Activated naive CD4-positive, alpha-beta T cell treated with anti-CD3 and anti-CD28 coated beads, Interleukin-2, amount 50 U/mL, for 24 hours (primary cell): ENCODE results near the gene TECR.
"Not testable (repeated sequence)": the region's sequence is repeated elsewhere in the genome, so short reads cannot be mapped to it uniquely, and the experiment has no call there.

Experiments
- H3K27ac Mint-ChIP-seq: one replicate; pipeline ENCODE4 v1.8.0; 2021; ENCODE audit warnings: mild to moderate bottlenecking, mixed read lengths
- H3K27me3 Mint-ChIP-seq: one replicate; pipeline ENCODE4 v1.8.0; 2021; ENCODE audit warnings: mixed read lengths
- H3K36me3 Mint-ChIP-seq: one replicate; pipeline ENCODE4 v1.8.0; 2021; ENCODE audit warnings: mixed read lengths
- H3K4me1 Mint-ChIP-seq: one replicate; pipeline ENCODE4 v1.8.0; 2021; ENCODE audit warnings: mixed read lengths
- H3K4me3 Mint-ChIP-seq: one replicate; pipeline ENCODE4 v1.8.0; 2021; ENCODE audit warnings: mild to moderate bottlenecking, mixed read lengths
- H3K9me3 Mint-ChIP-seq: one replicate; pipeline ENCODE4 v1.8.0; 2021; ENCODE audit warnings: mixed read lengths

Gene TECR

DNA sequence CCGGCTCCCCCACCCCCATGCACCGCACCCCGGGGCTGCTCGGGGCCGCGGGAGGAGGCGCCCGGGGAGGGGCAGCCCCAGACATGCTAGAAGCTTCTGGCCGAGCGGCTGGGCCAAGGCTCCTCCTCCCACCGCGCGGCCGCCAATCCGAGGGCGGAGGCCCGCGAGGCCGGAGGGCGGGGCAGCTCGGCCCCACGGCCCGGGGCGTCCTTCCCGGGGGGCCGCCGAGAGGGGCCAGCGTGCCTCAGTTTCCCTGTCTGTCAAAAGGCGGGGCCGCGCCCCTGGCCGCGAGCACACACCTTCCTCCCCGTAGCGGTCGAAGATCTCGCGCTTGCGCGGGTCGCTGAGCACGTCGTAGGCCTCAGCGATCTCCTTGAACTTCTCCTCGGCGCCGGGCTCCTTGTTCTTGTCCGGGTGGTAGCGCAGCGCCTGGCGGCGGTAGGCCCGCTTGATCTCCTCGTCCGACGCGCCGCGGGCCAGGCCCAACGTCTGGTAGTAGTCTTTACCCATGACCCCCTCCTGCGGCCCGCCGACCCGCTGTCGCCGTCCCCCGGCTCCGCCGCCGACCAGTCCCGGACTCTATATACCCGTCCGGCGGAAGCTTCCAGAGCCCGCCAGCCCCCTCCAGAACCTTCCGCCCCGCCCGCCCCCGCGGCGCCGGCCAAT lies 11.4 kb upstream of the TECR start, which contains the start of gene DNAJB1:
DNAJB1 (minus strand) TSS at position 558 of the 666 bp plus-strand sequence; CDS start at position 510, 48 bp downstream.
- Mint-ChIP-seq H3K9me3 (no peaks in the 10 kb centered on the region), H3K4me1 (peaks cover 71% of the 10 kb centered on the region), H3K27me3 (no peaks in the 10 kb centered on the region)

DNA sequence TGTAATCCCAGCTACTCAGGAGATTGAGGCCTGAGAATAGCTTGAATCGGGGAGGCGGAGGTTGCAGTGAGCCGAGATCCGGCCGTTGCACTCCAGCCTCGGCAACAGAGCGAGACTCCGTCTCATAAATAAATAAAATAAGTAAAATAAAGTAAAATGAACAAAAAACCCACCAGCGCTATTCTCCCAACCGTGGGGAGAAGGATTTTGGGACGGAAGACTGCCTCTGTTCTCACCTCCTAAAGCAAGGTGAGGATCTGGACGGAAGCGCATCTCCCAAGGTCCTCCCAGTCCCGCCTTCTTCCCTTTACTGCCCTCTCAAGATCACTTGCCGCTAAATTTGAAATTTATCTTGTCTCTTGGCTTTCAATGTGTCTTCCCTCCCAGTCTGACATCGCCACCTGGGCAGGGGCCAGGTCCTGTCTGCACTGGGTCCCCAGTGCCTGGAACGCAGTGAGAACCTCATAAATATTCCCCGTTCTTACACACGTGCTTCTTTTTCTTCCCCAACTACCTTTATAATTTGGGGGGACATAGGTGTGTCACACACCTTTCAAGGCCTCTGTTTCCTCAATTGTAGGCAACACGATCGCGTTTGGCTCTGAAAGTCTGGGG lies 10.0 kb upstream of the TECR start:
- H3K4me3 Mint-ChIP-seq = peak overlapping the region; percentile 85
- H3K36me3 Mint-ChIP-seq = peaks cover 20% of the 10 kb centered on the region
- no peaks in the 10 kb centered on the region for H3K27me3 Mint-ChIP-seq
- H3K9me3 Mint-ChIP-seq = no peaks in the 10 kb centered on the region
- peaks cover 74% of the 10 kb centered on the region for H3K4me1 Mint-ChIP-seq
- H3K27ac Mint-ChIP-seq = peak overlapping the region; percentile 95

More for the DNA sequence above, 11.4 kb upstream of the TECR start, which contains the start of gene DNAJB1:
- peaks cover 20% of the 10 kb centered on the region for H3K36me3 Mint-ChIP-seq
- H3K27ac Mint-ChIP-seq = peak within 1 kb of the TSS; percentile 93
- peak within 1 kb of the TSS; percentile 93 for H3K4me3 Mint-ChIP-seq

DNA sequence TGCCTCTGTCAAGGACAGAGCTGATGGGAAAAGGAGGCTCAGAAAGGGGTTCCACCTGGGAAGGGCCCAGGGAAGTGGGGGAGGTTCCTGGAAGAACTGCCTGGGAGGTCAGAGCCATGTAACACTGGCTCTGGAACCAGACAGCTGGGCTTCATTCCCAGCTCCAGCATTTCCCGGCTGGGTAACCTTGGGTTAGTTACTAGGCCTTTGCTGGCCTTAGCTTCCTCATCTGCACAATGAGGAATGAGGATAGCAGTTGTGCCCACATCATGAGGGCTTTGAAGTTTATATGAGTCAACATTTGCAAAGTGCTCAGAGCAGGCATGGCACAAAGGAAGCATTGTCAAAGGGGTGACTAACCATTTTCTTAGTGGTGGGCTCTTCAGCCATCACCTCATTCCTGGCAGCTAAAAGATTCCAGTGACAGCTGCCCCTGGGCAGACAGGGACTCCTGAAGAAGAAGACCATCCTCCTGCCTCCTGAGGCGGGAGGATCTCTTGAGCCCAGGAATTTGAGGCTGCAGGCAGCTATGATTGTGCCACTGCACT lies 9.5 kb upstream of the TECR start:
- Mint-ChIP-seq H3K27me3 (no peaks in the 10 kb centered on the region), H3K4me1 (peaks cover 68% of the 10 kb centered on the region), H3K4me3 (peak overlapping the region; percentile 85), H3K9me3 (no peaks in the 10 kb centered on the region), H3K27ac (peak overlapping the region; percentile 95), H3K36me3 (peaks cover 16% of the 10 kb centered on the region)

DNA sequence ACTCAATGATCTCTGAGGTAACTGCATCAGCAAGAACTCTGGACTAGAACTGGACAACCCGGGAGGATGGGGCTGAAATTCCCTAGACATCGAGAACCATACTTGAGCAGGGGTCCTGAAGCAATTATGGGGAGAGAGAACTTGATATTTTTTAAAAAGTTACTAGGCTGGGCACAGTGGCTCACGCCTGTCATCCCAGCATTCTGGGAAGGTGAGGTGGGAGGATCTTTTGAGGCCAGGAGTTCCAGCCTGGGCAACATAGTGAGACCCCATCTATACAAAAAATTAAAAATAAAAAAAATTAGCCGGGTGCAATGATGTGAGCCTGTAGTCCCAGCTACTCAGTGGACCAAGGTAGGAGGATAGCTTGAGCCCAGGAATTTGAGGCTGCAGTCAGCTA lies 8.9 kb upstream of the TECR start:
- H3K36me3 Mint-ChIP-seq = peaks cover 13% of the 10 kb centered on the region
- H3K9me3 Mint-ChIP-seq = no peaks in the 10 kb centered on the region
- no peak overlapping the region for H3K4me3 Mint-ChIP-seq
- peak overlapping the region; percentile 95 for H3K27ac Mint-ChIP-seq
- H3K4me1 Mint-ChIP-seq = peaks cover 67% of the 10 kb centered on the region
- H3K27me3 Mint-ChIP-seq = no peaks in the 10 kb centered on the region

DNA sequence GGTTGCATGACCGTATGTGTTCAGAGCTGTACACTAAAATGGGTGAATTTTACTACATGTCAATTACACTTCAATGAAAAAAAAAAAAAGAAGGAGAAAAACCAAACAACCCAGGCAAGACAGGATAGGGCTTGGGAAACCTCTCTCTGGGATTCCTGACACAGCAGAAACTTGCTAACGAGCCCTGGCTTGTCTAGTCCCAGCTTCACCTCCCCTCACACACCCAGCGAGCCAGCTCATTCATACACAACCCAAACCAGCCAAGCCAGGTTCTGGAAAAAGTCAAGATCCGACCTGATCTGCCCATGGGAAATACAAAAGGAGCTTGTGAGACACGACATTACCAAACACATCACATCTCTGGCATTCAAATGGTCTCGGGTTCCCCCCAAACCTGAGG lies 3.7 kb upstream of the TECR start:
- peak overlapping the region; percentile 53 for H3K27ac Mint-ChIP-seq

DNA sequence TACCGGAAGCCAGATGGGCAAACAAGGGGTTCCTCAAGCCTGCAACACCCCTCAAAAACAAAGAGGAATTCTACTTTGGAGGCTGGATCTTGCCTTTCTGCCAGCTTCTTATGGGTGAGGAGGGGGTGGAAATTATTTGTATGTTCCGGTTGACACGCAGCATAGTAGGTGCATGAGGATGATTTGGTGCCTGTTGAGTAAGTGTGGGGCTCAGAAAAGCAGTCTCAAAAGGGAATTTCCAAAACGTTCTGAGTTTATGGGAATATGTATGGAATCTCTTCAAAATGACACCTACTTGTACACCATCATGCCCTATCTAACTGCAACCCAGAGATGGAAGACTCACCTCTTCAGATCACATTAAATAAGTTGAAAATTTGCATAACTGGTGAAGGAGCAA lies 3.0 kb upstream of the TECR start:
- Mint-ChIP-seq H3K27ac (no peak overlapping the region), H3K36me3 (no peaks in the 10 kb centered on the region), H3K27me3 (no peaks in the 10 kb centered on the region), H3K9me3 (no peaks in the 10 kb centered on the region), H3K4me1 (peaks cover 65% of the 10 kb centered on the region), H3K4me3 (no peak overlapping the region)

More for the DNA sequence above, 3.7 kb upstream of the TECR start:
- Mint-ChIP-seq H3K27me3 (no peaks in the 10 kb centered on the region), H3K9me3 (no peaks in the 10 kb centered on the region), H3K4me3 (no peak overlapping the region), H3K4me1 (peaks cover 63% of the 10 kb centered on the region), H3K36me3 (no peaks in the 10 kb centered on the region)

DNA sequence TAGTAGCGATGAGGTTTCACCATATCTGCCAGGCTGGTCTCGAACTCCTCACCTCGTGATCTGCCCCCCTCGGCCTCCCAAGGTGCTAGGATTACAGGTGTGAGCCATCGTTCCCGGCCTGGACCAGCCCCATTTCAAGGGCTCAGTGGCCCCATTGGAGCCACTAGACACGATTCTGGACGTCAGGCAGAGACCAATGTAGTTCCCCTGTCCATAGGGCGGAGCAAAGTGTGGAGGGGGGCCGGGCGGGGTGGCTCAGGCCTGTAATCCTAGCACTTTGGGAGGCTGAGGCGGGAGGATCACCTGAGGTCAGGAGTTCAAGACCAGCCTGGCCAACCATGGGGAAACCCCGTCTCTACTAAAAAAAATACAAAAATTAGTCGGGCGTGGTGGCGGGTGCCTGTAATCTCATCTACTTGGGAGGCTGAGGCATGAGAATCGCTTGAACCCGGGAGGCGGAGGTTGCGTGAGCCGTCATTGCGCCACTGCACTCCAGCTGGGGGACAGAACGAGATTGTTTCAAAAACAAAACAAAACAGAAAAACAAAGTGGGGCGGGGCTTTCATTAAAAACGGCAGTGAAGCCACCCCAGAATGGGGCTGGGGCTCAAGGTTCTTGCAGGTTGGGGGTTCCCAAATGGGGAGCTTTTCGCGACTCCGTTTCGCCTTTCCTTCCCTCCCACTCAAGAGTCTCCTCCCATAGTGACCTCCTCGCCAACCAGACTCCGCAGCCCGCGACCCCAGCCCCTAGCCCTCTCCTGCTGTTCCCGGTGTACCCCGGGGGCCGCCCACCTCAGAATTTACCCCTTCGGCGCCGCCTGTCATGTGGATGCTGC lies 758 bp upstream of the TECR start:
- H3K4me1 Mint-ChIP-seq = peaks cover 64% of the 10 kb centered on the region
- no peaks in the 10 kb centered on the region for H3K36me3 Mint-ChIP-seq
- no peaks in the 10 kb centered on the region for H3K27me3 Mint-ChIP-seq
- peak overlapping the region; percentile 98 for H3K27ac Mint-ChIP-seq
- peak overlapping the region; percentile 96 for H3K4me3 Mint-ChIP-seq
- no peaks in the 10 kb centered on the region for H3K9me3 Mint-ChIP-seq

DNA sequence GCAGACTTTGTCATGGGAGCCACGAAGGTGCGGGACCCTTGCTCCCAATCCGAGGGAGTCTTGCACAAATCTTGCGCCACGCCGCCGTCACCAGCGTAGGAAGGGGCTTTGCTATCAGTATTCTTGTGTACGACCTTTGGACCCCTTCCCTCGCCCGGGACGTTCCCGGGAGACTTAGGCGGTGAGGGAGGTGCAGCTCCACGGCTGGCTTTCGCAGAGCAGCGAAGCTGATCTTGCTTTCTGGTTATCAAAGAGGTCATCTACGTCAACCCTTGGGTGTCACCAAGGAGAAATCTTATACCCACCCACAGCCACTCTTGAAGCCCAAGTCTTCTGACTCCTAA lies 583 bp downstream of the TECR start:
- Mint-ChIP-seq H3K9me3 (no peaks in the 10 kb centered on the region), H3K27me3 (no peaks in the 10 kb centered on the region), H3K27ac (peak overlapping the region; percentile 98), H3K36me3 (no peaks in the 10 kb centered on the region), H3K4me3 (peak overlapping the region; percentile 96), H3K4me1 (peaks cover 57% of the 10 kb centered on the region)

DNA sequence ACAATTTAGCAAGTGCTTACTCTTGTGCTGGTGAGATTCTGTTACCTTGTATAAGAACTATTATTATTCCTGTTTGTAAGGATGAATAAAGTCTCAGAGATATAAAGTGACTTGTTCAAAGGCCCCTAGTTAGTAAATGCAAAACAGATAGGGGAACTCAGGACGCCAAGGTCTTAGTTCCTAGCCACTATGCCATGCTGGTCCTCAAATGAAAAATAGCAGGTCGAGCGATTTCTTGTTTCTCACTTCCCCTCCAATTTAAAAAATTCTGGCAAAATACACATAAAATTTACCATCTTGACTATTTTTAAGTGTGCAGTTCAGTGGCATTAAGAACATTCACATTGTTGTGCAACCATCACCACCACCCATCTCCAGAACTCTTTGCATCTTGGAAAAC lies 1.1 kb downstream of the TECR start:
- H3K4me1 Mint-ChIP-seq = peaks cover 53% of the 10 kb centered on the region
- H3K27me3 Mint-ChIP-seq = no peaks in the 10 kb centered on the region
- H3K4me3 Mint-ChIP-seq = peak overlapping the region; percentile 28
- H3K9me3 Mint-ChIP-seq = no peaks in the 10 kb centered on the region
- H3K27ac Mint-ChIP-seq = no peak overlapping the region
- H3K36me3 Mint-ChIP-seq = no peaks in the 10 kb centered on the region

DNA sequence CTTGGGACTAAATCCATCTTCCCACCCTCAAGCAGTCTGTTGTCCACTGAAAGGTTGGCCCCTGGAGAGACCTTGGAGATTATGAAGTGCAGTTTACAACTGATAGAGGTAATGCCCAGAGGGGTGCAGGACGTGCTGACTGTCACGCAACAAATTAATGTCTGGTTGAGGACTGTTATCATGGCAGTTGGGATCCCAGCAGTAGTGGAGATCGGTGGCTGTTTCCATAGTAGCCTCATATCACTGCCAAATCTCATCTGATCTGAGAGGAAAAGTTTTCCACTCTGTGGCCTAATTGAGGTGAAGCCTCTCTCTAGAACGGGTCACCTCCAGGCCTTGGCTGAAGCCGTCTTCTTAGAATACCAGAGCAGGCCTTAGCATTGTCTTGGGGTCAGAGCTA lies 4.1 kb downstream of the TECR start:
- H3K36me3 Mint-ChIP-seq = no peaks in the 10 kb centered on the region
- H3K4me1 Mint-ChIP-seq = peaks cover 55% of the 10 kb centered on the region
- no peaks in the 10 kb centered on the region for H3K9me3 Mint-ChIP-seq
- H3K4me3 Mint-ChIP-seq = no peak overlapping the region
- H3K27me3 Mint-ChIP-seq = no peaks in the 10 kb centered on the region
- H3K27ac Mint-ChIP-seq = no peak overlapping the region

DNA sequence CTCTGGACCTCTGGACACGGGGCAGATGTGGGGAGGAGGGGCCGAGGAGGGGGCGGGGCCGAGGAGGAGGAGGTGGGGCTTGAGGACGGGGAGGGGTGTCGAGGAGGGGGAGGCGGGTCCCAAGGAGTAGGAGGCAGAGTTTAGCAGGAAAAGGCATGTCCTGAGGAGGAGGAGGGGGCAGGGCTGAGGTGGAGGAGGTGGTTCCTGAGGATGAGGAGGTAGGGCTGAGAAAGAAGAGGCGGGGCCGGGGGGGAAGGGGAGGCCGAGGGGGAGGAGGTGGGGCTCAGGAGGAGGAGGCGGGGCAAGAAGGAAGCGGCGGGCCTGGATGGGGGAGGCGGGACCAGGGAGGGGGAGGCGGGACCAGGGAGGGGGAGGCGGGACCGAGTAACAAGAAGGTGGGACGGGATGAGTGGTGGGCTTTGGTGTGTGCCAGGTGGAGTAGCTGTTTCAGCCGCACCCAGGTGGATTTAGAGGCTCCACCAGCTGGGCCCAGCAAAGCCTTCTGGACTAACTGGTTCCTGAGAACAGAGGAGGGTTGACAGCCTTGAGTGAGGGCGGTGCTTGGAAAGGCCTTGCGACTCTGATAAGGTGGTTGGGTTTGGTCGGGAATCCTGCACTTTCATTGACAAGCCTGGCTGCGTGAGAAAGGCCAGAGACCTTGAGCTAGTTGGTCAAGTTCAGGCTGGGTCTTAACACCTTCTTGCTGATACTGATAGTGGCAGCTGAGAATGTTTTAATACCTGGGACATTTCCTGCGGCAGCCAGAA lies 7.7 kb downstream of the TECR start:
- H3K4me3 Mint-ChIP-seq = no peak overlapping the region
- no peaks in the 10 kb centered on the region for H3K9me3 Mint-ChIP-seq
- no peak overlapping the region for H3K27ac Mint-ChIP-seq
- H3K27me3 Mint-ChIP-seq = no peaks in the 10 kb centered on the region
- no peaks in the 10 kb centered on the region for H3K36me3 Mint-ChIP-seq
- H3K4me1 Mint-ChIP-seq = peaks cover 45% of the 10 kb centered on the region

DNA sequence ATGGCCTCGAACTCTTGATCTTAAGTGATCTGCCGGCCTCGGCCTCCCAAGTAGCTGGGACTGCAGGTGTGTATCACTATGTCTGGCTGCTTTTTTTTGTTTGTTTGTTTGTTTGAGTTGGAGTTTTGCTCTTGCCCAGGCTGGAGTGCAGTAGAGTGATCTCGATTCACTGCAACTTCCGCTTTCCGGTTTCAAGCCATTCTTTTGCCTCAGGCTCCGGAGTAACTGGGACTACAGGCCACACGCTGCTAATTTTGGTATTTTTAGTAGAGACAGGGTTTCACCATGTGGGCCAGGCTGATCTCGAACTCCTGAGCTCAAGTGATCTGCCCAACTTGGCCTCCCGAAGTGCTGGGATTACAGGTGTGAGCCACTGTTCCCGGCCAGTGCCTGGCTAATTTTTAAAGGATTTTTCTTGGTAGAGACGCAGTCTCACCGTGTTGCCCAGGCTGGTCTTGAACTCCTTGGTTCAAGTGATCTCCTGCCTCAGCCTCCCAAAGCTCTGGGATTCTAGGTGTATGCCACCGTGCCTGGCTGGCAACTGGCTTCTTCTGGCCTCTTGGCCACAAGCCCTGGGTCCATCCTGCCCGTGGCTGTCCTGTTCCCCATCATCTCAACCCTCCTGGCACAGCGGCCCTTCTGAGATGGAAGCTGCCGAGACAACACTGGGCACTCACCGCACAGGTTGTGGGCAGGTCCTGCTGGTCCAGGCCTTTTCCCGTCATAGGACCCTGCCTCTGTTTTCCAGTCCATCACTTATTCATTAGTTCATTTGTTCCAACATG lies 11.5 kb downstream of the TECR start:
- H3K9me3 Mint-ChIP-seq = no peaks in the 10 kb centered on the region
- no peaks in the 10 kb centered on the region for H3K36me3 Mint-ChIP-seq
- H3K27me3 Mint-ChIP-seq = no peaks in the 10 kb centered on the region
- no peak overlapping the region for H3K4me3 Mint-ChIP-seq
- peak overlapping the region; percentile 12 for H3K27ac Mint-ChIP-seq
- H3K4me1 Mint-ChIP-seq = peaks cover 39% of the 10 kb centered on the region

DNA sequence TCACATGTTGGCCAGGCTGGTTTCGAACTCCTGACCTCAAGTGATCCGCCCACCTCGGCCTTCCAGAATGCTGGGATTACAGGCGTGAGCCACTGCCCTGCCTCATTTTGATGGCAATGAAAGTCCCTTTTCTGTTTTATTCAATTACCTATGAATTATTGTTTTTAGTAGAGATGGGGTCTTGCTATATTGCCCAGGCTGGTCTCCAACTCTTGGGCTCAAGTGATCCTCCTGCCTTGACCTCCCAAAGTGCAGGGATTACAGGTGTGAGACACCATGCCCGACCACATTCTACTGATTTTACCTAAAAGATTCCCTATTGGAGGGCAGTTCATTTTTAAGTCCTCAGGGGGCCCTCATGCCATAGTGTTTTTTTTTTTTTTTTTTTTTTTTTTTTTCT lies 12.6 kb downstream of the TECR start:
- not testable (repeated sequence) for H3K36me3 Mint-ChIP-seq, H3K9me3 Mint-ChIP-seq, H3K27ac Mint-ChIP-seq, H3K4me3 Mint-ChIP-seq, H3K27me3 Mint-ChIP-seq
- H3K4me1 Mint-ChIP-seq = peaks cover 33% of the 10 kb centered on the region

DNA sequence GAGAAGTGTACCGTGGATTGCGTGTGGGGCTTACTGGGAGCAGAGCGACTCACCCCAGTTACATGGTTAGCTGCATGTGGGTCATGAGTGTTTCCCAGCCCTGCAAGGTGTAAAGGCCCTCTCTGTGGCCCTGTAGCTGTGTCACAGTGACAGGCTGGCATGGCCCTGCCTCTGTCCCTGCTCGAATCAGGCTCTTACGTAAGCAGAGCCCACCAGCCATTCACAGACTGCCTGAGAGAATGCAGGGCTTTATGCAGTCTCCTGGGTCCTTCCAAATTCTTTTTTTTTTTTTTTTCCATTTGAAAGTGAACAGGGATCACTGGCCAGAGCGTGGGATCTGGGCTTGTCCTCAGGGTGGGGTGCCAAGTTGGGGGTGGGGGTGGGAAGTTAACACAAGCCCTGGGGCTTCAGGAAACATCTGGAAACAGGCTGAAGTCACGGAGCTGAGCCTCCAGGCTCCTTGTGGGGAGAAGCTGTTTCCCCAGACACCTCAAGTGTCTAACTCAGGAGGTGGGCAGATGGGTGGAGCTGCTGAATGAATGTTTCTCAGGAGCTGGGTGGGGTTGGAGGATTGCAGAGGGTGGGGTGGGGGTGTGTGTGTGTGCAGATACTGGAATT lies 13.4 kb downstream of the TECR start:
- no peaks in the 10 kb centered on the region for H3K36me3 Mint-ChIP-seq

More for the DNA sequence above, 13.4 kb downstream of the TECR start:
- H3K4me3 Mint-ChIP-seq = no peak overlapping the region
- peaks cover 25% of the 10 kb centered on the region for H3K4me1 Mint-ChIP-seq
- no peaks in the 10 kb centered on the region for H3K27me3 Mint-ChIP-seq
- H3K27ac Mint-ChIP-seq = no peak overlapping the region
- H3K9me3 Mint-ChIP-seq = no peaks in the 10 kb centered on the region
